GM18867 (cell line): ENCODE data around the gene ARMC7.
A peak's percentile ranks its signal among the peaks of the same experiment; 100 is the strongest.
"Not testable (repeated sequence)": the region's sequence is repeated elsewhere in the genome, so short reads cannot be mapped to it uniquely, and the experiment has no call there.

ENCODE experiments used
- ATAC-seq: cut with Tn5 transposase; IDR thresholded peaks from one replicate; pipeline ENCODE4 v1.9.1; 2021; ENCODE audit warnings: mild to moderate bottlenecking, moderate library complexity; ENCODE audit not compliant: unreplicated experiment

The ARMC7 gene

GRCh38 chr17:75109407-75110233 lies at the start of gene ARMC7:
Gene ARMC7, plus strand, starts transcription at chr17:75109969. Its CDS starts 320 bp downstream, at chr17:75110289.
- peak; percentile 55 for ATAC-seq

GRCh38 chr17:75060434-75061054 lies 49.2 kb upstream of the ARMC7 start:
- no peak for ATAC-seq

DNA sequence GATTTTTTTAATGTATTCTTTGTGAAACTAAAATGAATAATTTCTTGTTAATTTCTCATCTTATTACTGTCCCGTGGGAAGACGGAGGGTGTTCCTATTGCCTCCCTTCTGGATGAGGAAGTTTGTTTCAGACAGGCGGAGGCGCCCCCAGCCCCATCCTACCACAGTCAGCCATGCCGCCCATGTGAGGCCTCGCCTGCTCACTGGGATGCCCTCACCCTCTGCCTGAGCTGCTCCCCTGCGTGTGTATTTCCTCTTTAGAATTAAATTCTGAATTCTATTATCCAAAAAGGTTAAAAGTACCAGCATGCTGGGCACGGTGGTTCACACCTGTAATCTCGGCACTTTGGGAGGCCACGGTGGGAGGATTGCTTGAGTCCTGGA lies 48.7 kb upstream of the ARMC7 start:
- ATAC-seq: no peak

DNA sequence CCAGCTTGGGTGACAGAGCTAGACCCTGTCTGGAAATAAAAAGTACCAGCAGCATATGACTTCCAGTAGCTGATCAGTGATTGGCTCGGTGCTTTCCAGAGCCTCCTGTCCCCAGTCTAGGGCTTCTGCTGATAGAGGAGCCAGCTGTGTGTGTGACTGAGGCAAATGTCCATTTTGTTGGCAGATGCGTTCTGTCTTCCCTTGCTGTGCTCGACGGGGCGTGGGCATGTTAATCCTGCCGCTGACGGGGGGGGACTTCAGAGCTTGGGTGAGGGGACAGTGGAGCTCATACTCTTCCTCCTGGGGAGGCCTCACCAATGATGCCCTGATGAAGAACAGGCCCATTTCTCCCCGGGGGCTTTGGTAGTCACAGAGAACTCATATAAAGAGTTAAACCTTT lies 48.2 kb upstream of the ARMC7 start:
- ATAC-seq: no peak

GRCh38 chr17:75063201-75063600 lies 46.6 kb upstream of the ARMC7 start:
- no peak for ATAC-seq

DNA sequence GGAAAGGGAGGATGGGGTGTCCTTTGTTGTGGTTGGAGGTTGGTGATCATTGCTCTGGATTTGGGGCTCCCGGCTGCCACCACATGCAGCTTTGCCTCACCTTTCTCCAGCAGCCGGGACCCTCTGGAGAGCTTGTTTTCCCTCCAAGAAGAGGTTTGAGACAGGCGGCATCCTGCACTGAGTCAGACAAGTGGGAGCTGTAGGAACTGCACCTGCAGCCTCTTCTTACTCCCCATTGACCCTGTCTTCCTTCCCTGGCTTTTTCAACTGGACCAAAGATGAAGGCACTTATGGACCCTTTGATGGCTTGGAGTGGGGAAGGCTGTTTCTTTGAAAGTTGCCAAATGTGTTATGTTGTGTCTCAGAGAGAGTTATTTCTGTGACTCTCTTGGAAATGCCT lies 46.1 kb upstream of the ARMC7 start:
- no peak for ATAC-seq

- no peak for ATAC-seq
Measured at GRCh38 chr17:75064040-75064439, 45.7 kb upstream of the ARMC7 start.

- ATAC-seq: no peak
Measured at GRCh38 chr17:75064460-75064859, 45.3 kb upstream of the ARMC7 start.

GRCh38 chr17:75064867-75065561 lies 44.8 kb upstream of the ARMC7 start:
- no peak for ATAC-seq

DNA sequence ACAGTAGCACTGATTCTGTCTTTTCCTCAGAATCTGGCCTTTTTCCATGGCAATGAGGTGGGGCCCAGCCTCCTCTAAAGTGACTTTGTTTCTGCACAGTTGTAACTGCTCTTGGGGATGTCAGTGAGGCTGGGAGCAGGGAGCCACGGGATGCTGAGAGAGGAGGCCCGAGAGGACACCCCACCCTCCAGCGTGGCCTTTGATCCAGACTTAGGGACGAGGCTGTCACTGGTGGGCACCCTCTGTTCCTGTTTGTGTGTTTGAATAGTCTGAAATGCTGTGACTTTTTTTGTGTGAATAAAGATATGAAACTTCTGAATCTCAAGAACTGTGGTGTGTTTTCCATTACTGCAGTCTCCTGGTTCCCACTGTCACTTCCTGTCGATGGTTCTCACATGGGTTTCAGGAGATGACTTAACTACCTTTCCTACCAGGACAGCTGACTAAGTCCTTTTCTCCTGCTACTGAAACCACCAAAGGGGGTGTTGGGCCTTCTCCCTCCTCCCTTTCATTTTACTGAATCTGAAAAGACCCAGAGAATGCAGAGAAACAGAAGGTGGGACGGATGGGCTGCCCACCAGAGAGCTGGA lies 44.1 kb upstream of the ARMC7 start:
- no peak for ATAC-seq

GRCh38 chr17:75067856-75068255 lies 41.9 kb upstream of the ARMC7 start:
- no peak for ATAC-seq

GRCh38 chr17:75068750-75069149 lies 41.0 kb upstream of the ARMC7 start:
- no peak for ATAC-seq

DNA sequence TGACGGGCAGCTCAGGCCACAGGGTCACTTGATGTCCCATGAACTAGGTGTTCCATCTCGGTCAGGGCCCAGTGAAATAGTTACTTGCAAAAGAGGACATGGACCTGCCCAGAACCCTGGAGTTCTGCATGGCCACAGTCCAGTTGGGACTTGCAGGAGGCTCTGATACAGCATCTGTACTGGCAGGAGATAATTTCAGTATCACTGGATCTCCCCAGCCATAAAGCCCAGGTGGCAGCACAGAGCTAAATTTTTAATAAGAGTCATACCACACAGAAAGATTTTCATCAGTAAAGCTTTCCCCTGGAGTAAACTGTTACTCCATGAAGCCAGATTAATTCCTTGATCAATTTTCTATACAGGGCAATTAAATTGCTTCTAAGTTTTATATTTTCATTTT lies 40.0 kb upstream of the ARMC7 start:
- ATAC-seq: no peak

DNA sequence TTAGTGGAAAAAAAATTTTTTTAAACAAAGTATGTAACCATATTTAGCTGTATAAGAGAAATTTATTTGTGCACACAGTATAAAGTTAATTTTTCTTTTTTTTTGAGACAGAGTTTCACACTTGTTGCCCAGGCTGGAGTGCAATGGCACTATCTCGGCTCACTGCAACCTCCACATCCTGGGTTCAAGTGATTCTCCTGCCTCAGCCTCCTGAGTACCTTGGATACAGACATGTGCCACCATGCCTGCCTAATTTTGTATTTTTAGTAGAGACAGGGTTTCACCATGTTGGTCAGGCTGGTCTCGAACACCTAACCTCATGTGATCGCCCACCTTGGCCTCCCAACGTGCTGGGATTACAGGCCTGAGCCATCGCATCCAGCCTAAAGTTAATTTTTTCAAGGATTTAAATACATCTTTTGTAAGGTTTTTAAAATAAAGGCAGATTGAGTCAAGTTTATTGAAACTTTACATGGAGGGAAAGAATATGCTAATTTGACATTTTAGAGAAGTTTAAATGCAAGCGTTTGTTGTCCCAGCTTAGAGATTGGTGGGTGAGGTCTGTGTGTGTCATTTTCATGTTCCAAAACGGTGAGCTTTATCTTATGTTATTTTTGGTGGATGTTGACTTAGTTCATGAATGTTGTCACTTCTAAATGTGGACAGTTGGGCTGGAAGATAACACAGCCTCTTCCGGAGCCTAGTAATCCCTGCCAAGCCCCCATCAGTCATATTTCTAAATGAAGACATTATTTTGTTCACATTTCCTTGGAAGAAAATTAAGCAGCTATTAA lies 38.1 kb upstream of the ARMC7 start:
- not testable (repeated sequence) for ATAC-seq

DNA sequence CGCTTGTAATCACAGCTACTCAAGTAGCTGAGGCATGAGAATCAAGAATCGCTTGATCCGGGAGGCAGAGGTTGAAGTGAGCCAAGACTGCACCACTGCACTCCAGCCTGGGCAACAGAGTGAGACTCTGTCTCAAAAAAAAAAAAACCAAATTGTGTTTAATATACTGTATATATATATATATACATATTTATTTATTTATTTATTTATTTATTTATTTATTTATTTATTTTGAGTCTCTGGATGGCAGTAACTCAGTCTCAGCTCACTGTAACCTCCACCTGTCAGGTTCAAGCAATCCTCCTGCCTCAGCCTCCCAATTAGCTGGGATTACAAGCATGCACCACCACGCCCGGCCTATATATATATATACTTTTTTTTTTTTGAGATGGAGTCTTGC lies 36.9 kb upstream of the ARMC7 start:
- ATAC-seq: not testable (repeated sequence)

DNA sequence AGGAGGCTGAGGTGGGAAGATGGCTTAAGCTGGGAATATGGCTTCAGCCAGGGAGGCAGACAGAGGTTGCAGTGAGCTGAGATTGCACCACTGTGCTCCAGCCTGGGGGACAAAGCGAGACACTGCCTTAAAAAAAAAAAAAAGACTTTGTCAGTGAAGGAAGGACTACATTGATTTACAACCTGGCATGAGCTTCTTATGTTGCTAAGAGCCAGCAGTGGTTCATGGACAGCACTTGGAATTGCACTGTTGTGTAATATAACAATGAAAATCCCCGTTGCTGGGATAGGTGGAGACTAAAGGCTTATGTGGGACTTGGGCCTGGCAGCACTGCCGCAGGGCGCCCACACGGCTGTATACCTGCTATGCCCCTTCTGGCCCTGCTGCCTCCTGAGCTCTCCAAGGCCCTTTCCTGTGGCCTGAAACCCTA lies 36.1 kb upstream of the ARMC7 start:
- ATAC-seq: no peak

- no peak for ATAC-seq
Measured at GRCh38 chr17:75074532-75074931, 35.2 kb upstream of the ARMC7 start.

GRCh38 chr17:75075597-75076336 lies 34.0 kb upstream of the ARMC7 start:
- no peak for ATAC-seq

GRCh38 chr17:75077072-75077495 lies 32.7 kb upstream of the ARMC7 start:
- ATAC-seq: no peak
